ENCODE data around the gene RSPO3.

- TF ChIP-seq CTCF (IDR thresholded peaks at IDR 0.05) = no peak
- TF ChIP-seq POLR2A (IDR thresholded peaks at IDR 0.05) = no peak
Observed at GRCh38 chr6:127117979-127118297, 533 bp upstream of the RSPO3 start.

All from upper lobe of left lung (tissue), 4 donors.